T-cell (primary cell): Measurements from ENCODE around the gene SMAD6. TPM values are rescaled to one million over a fixed set of nuclear protein-coding genes. Genes with fewer than 3 reads are reported as not detected.

Experiments
- ATAC-seq, 4 experiments: fragments of 200-7000 bp in 3 of 4; fragments of 150-1000 bp in 1 of 4; cut with Tn5 transposase; replicated peaks in 1 of 4; 1 replicate in 3 of 4; 2 replicates in 1 of 4; pipeline ENCODE4 v1.10.0; 2021; ENCODE audit warnings: moderate library complexity in 3 of 4, mild to moderate bottlenecking in 2 of 4, moderate number of reproducible peaks in 1 of 4
- CTCF ChIA-PET, 2 donors: fragments of 300-600 bp; sonication (Branson Sonifier 250); formaldehyde crosslinking; loops; one replicate each; lab custom pipeline; 2022; ENCODE audit warnings: antibody characterized with exemption in 2 of 2; lab: Charles Lee
- POLR2A ChIA-PET, 2 donors: fragments of 300-600 bp; sonication (Branson Sonifier 250); formaldehyde crosslinking; loops; one replicate each; lab custom pipeline; 2022; ENCODE audit warnings: antibody characterized with exemption in 2 of 2; lab: Charles Lee
- DNase-seq, 35 experiments: peaks; one replicate each; pipeline versions ENCODE4 v3.0.0 to v3.0.0-alpha.2; 2013 to 2023
- H3K27ac ChIP-seq: one replicate; pipeline ENCODE4 v1.5.1; 2013; ENCODE audit warnings: low read length
- H3K27me3 ChIP-seq, 2 experiments: replicated peaks in 1 of 2; 1 replicate in 1 of 2; 2 replicates in 1 of 2; pipeline versions ENCODE4 v1.6.1 to v1.7.0; 2013; ENCODE audit warnings: low read length in 1 of 2, mixed read lengths in 1 of 2; ENCODE audit not compliant: control insufficient read depth in 2 of 2, insufficient read depth in 2 of 2; ENCODE audit errors: extremely low read depth in 1 of 2
- H3K36me3 ChIP-seq, 2 donors: 1 replicate in 1 of 2; 2 replicates in 1 of 2; pipeline versions ENCODE4 v1.6.1 to v1.7.0; 2013; ENCODE audit warnings: low read length in 1 of 2; ENCODE audit not compliant: control insufficient read depth in 2 of 2, insufficient read depth in 1 of 2; ENCODE audit errors: extremely low read depth in 1 of 2
- H3K4me1 ChIP-seq, 2 experiments: 1 replicate in 1 of 2; 2 replicates in 1 of 2; pipeline versions ENCODE4 v1.6.1 to v1.7.0; 2013; ENCODE audit warnings: low read length in 2 of 2, mixed read lengths in 1 of 2; ENCODE audit not compliant: insufficient read depth in 2 of 2, control insufficient read depth in 1 of 2; ENCODE audit errors: extremely low read depth in 1 of 2
- H3K4me3 ChIP-seq, 2 donors: 1 replicate in 1 of 2; 2 replicates in 1 of 2; pipeline versions ENCODE4 v1.5.1 to v1.7.0; 2013; ENCODE audit warnings: mild to moderate bottlenecking in 2 of 2, low read length in 1 of 2, moderate library complexity in 1 of 2; ENCODE audit not compliant: control insufficient read depth in 1 of 2; ENCODE audit errors: extremely low read depth in 1 of 2
- H3K9me3 ChIP-seq: 2 replicates; pipeline ENCODE4 v1.7.0; 2013
- H3K27ac Mint-ChIP-seq, 2 donors: one replicate each; pipeline ENCODE4 v1.8.0; 2020 to 2021; ENCODE audit warnings: mild to moderate bottlenecking in 2 of 2, mixed read lengths in 2 of 2
- H3K27me3 Mint-ChIP-seq, 2 donors: one replicate each; pipeline ENCODE4 v1.8.0; 2021 to 2022; ENCODE audit warnings: mixed read lengths in 2 of 2
- H3K36me3 Mint-ChIP-seq: one replicate; pipeline ENCODE4 v1.8.0; 2021; ENCODE audit warnings: mixed read lengths
- H3K4me1 Mint-ChIP-seq, 3 donors: one replicate each; pipeline ENCODE4 v1.8.0; 2020 to 2022; ENCODE audit warnings: mixed read lengths in 3 of 3, mild to moderate bottlenecking in 1 of 3
- H3K4me3 Mint-ChIP-seq, 3 donors: one replicate each; pipeline ENCODE4 v1.8.0; 2020 to 2022; ENCODE audit warnings: mild to moderate bottlenecking in 3 of 3, mixed read lengths in 3 of 3, moderate library complexity in 3 of 3
- H3K9me3 Mint-ChIP-seq, 3 donors: one replicate each; pipeline ENCODE4 v1.8.0; 2020 to 2022; ENCODE audit warnings: mixed read lengths in 3 of 3
- WGBS: methylation state at CpG from one replicate; pipeline ENCODE4 v1.1.5; 2013; ENCODE audit warnings: missing lambda C conversion rate; ENCODE audit not compliant: insufficient coverage; 5-methylcytosine and 5-hydroxymethylcytosine counted together
- total RNA-seq, 35 experiments: library from RNA in 6 of 35; stranded (reverse) in 6 of 35; fragments of 120-200 nt in 1 of 35; gene quantifications; one replicate each; pipeline versions ENCODE4 v1.2.1 to v1.2.4 and lab custom pipeline; 2013 to 2026

SMAD6 gene
- total RNA-seq, 5 donors from 2014 or later (not counting 1 experiment from before 2014, with no cell fraction given): 0.13 to 0.55 (median 0.33) TPM

GRCh38 chr15:66823601-66824000 lies 121.6 kb downstream of the SMAD6 start:
- 83% methylated on average over 7 of the region's 9 CpGs for WGBS
- no peak overlapping the region for H3K4me3 ChIP-seq
- ATAC-seq (no peak), DNase-seq (no peak)
- ChIA-PET POLR2A (no interaction called here), CTCF (no interaction called here)
- Mint-ChIP-seq H3K9me3 (no peaks in the 10 kb centered on the region), H3K36me3 (no peaks in the 10 kb centered on the region), H3K27me3 (peaks cover 0 to 7% of the 10 kb centered on the region in 2 donors), H3K4me3 (no peak overlapping the region), H3K27ac (no peak overlapping the region), H3K4me1 (no peaks in the 10 kb centered on the region)
- H3K27ac ChIP-seq: no peak overlapping the region
- no peaks in the 10 kb centered on the region for H3K4me1 ChIP-seq
- H3K36me3 ChIP-seq: no peaks in the 10 kb centered on the region
- H3K9me3 ChIP-seq: no peaks in the 10 kb centered on the region
- H3K27me3 ChIP-seq: peaks cover 0 to 8% of the 10 kb centered on the region in 2 experiments

DNA sequence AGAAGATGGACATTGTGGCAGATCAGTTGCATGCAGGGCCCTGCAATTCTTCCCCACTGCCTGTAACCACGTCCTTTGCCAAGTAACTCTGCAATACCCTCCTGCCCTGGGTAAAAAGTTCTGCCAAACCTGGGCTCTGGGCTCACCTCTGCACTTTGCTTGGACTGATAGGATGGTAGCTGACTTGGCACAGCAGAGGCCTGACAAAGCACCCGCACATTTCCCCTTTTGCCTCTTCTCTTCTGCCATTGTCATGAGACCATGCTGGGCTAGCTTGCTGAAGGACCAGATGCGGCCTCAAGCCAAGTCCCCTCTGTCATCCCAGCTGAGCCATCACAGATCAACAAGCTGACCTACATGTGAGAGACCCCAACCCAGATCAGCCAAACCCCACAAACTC lies 122.4 kb downstream of the SMAD6 start:
- no peak overlapping the region for H3K4me3 Mint-ChIP-seq
- H3K4me1 Mint-ChIP-seq: no peaks in the 10 kb centered on the region
- 88% methylated on average over 1 of the region's 3 CpGs for WGBS
- ATAC-seq: no peak
- Histone ChIP-seq H3K4me1 (no peaks in the 10 kb centered on the region), H3K36me3 (no peaks in the 10 kb centered on the region), H3K9me3 (no peaks in the 10 kb centered on the region), H3K27ac (no peak overlapping the region), H3K27me3 (peaks cover 0 to 8% of the 10 kb centered on the region in 2 experiments), H3K4me3 (no peak overlapping the region)
- H3K36me3 Mint-ChIP-seq: no peaks in the 10 kb centered on the region
- ChIA-PET CTCF (no interaction called here), POLR2A (no interaction called here)
- DNase-seq: no peak
- H3K27me3 Mint-ChIP-seq: peaks cover 0 to 6% of the 10 kb centered on the region in 2 donors
- no peak overlapping the region for H3K27ac Mint-ChIP-seq
- no peaks in the 10 kb centered on the region for H3K9me3 Mint-ChIP-seq

DNA sequence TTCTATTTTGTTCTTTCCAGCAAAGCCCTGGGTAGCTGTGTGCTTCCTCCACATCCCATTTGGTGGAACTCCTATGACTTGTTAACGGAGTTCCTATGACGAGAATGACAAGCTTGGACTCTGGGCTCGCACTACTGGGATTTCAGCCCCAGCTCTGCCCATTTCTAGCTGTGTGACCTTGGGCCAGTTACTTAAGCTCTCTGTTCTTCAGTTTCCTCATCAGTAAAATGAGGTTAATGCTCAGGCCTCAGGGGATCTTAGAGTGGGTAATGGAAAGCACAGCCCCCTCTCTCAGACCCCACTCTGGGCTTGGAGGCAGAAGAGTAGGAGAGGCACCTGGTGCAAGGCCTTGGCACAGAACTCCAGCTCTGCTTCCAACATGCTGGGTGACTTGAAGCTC lies 123.1 kb downstream of the SMAD6 start:
- CTCF ChIA-PET: no interaction called here
- Histone ChIP-seq H3K4me3 (no peak overlapping the region), H3K9me3 (no peaks in the 10 kb centered on the region), H3K27ac (no peak overlapping the region), H3K36me3 (no peaks in the 10 kb centered on the region), H3K27me3 (peaks cover 0 to 8% of the 10 kb centered on the region in 2 experiments), H3K4me1 (no peaks in the 10 kb centered on the region)
- Mint-ChIP-seq H3K27ac (no peak overlapping the region), H3K4me3 (no peak overlapping the region), H3K36me3 (no peaks in the 10 kb centered on the region), H3K4me1 (no peaks in the 10 kb centered on the region), H3K27me3 (peaks cover 0 to 3% of the 10 kb centered on the region in 2 donors), H3K9me3 (no peaks in the 10 kb centered on the region)
- WGBS: 80% methylated on average over 3 of the region's 3 CpGs
- DNase-seq (no peak), ATAC-seq (no peak)
- POLR2A ChIA-PET: no interaction called here

DNA sequence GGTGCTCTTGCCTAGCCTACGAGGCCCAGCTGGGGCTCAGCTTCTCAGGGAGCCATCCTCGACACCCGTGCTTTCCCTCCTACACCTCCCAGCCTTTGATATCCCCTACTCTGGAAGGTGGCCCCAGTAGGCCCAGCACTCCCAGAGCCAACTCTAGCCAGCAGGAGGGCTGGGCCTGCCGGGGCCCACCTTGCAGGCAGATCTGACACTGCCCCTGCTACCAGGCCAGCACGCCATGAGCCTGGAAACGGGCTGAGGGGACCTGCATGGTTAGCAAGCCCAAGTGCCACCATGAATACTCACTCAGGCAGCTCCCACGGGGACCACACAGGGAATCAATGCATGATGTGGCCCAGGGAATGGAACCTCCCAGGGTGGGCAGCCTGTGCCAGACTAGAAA lies 123.7 kb downstream of the SMAD6 start:
- Mint-ChIP-seq H3K36me3 (no peaks in the 10 kb centered on the region), H3K4me1 (no peaks in the 10 kb centered on the region), H3K27ac (no peak overlapping the region), H3K9me3 (no peaks in the 10 kb centered on the region), H3K4me3 (no peak overlapping the region), H3K27me3 (peaks cover 0 to 2% of the 10 kb centered on the region in 2 donors)
- ATAC-seq (no peak), DNase-seq (no peak)
- Histone ChIP-seq H3K4me1 (no peaks in the 10 kb centered on the region), H3K27ac (no peak overlapping the region), H3K9me3 (no peaks in the 10 kb centered on the region), H3K4me3 (no peak overlapping the region), H3K27me3 (peaks cover 0 to 4% of the 10 kb centered on the region in 2 experiments), H3K36me3 (no peaks in the 10 kb centered on the region)
- 83% methylated on average over 7 of the region's 7 CpGs for WGBS
- ChIA-PET CTCF (no interaction called here), POLR2A (no interaction called here)

- no peaks in the 10 kb centered on the region for H3K36me3 Mint-ChIP-seq
- ChIA-PET POLR2A (no interaction called here), CTCF (no interaction called here)
- peaks cover 0 to 6% of the 10 kb centered on the region in 2 donors for H3K27me3 Mint-ChIP-seq
- H3K4me1 Mint-ChIP-seq: no peaks in the 10 kb centered on the region
- Histone ChIP-seq H3K9me3 (no peaks in the 10 kb centered on the region), H3K4me1 (no peaks in the 10 kb centered on the region), H3K36me3 (no peaks in the 10 kb centered on the region), H3K27ac (no peak overlapping the region), H3K27me3 (peaks cover 0 to 3% of the 10 kb centered on the region in 2 experiments), H3K4me3 (no peak overlapping the region)
- DNase-seq (no peak), ATAC-seq (no peak)
- H3K27ac Mint-ChIP-seq: no peak overlapping the region
- WGBS: 70% methylated on average over 3 of the region's 3 CpGs
- H3K9me3 Mint-ChIP-seq: no peaks in the 10 kb centered on the region
- H3K4me3 Mint-ChIP-seq: no peak overlapping the region
Measured at GRCh38 chr15:66826507-66826906, 124.5 kb downstream of the SMAD6 start.

GRCh38 chr15:66827039-66827697 lies 125.1 kb downstream of the SMAD6 start:
- peaks cover 0 to 6% of the 10 kb centered on the region in 2 donors for H3K27me3 Mint-ChIP-seq
- no peaks in the 10 kb centered on the region for H3K4me1 Mint-ChIP-seq
- Histone ChIP-seq H3K36me3 (no peaks in the 10 kb centered on the region), H3K27me3 (peaks cover 0 to 3% of the 10 kb centered on the region in 2 experiments), H3K9me3 (no peaks in the 10 kb centered on the region), H3K4me3 (no peak overlapping the region), H3K4me1 (no peaks in the 10 kb centered on the region), H3K27ac (no peak overlapping the region)
- DNase-seq (no peak), ATAC-seq (no peak)
- POLR2A ChIA-PET: no interaction called here
- no peaks in the 10 kb centered on the region for H3K9me3 Mint-ChIP-seq
- no peaks in the 10 kb centered on the region for H3K36me3 Mint-ChIP-seq
- H3K27ac Mint-ChIP-seq: no peak overlapping the region
- H3K4me3 Mint-ChIP-seq: no peak overlapping the region
- CTCF ChIA-PET: no interaction called here
- 70% methylated on average over 4 of the region's 8 CpGs for WGBS
